H1 (cell line): ENCODE results near the gene RIPOR2. TPM values are rescaled to one million over a fixed set of nuclear protein-coding genes. Genes with fewer than 3 reads are reported as not detected.

Experiments used
- CTCF ChIA-PET: fragments of 300-600 bp; sonication (Branson Sonifier 250); formaldehyde crosslinking; loops from one replicate; lab custom pipeline; 2021; ENCODE audit not compliant: partially characterized antibody; lab: Charles Lee
- POLR2A ChIA-PET: fragments of 300-600 bp; sonication (Branson Sonifier 250); formaldehyde crosslinking; loops from one replicate; lab custom pipeline; 2021; ENCODE audit warnings: inconsistent platforms; ENCODE audit not compliant: partially characterized antibody; lab: Charles Lee
- DNase-seq, 2 experiments: peaks; one replicate each; pipeline versions ENCODE4 v3.0.0 to v3.0.0-alpha.2; 2010 to 2022; ENCODE audit warnings: low spot score in 2 of 2, low read depth in 1 of 2, mixed read lengths in 1 of 2
- FAIRE-seq: peaks from 2 replicates; lab custom pipeline; 2011; peaks lifted over from hg19 to GRCh38; lab: Jason Lieb, UNC
- H2AFZ ChIP-seq: 2 replicates; pipeline ENCODE4 v1.8.1; 2012; ENCODE audit warnings: low read length, inconsistent platforms
- H2AK5ac ChIP-seq: 2 replicates; pipeline ENCODE4 v1.6.1; 2013; ENCODE audit warnings: low read depth, low read length
- H2BK120ac ChIP-seq: replicated peaks from 2 replicates; pipeline ENCODE3; 2013; ENCODE audit warnings: low read depth, low read length, inconsistent platforms
- H2BK12ac ChIP-seq: 2 replicates; pipeline ENCODE4 v1.6.1; 2013; ENCODE audit warnings: low read depth, low read length
- H2BK15ac ChIP-seq: 2 replicates; pipeline ENCODE4 v1.6.1; 2013; ENCODE audit warnings: low read length
- H2BK20ac ChIP-seq: 2 replicates; pipeline ENCODE4 v1.6.1; 2013; ENCODE audit warnings: low read length
- H2BK5ac ChIP-seq: 2 replicates; pipeline ENCODE4 v1.6.1; 2013; ENCODE audit warnings: low read depth, low read length
- H3K14ac ChIP-seq: 2 replicates; pipeline ENCODE4 v1.6.1; 2013; ENCODE audit warnings: inconsistent platforms; ENCODE audit not compliant: insufficient read length
- H3K18ac ChIP-seq: 2 replicates; pipeline ENCODE4 v1.6.1; 2013; ENCODE audit warnings: low read length; ENCODE audit errors: extremely low read depth
- H3K23ac ChIP-seq: 2 replicates; pipeline ENCODE4 v1.6.1; 2013; ENCODE audit warnings: inconsistent platforms; ENCODE audit not compliant: insufficient read length
- H3K23me2 ChIP-seq: 2 replicates; pipeline ENCODE4 v1.6.1; 2013; ENCODE audit warnings: low read depth, low read length
- H3K27ac ChIP-seq: 2 replicates; pipeline ENCODE4 v1.6.1; 2011; ENCODE audit warnings: low read depth, low read length, inconsistent platforms
- H3K27me3 ChIP-seq, 4 experiments: replicated peaks in 1 of 4; 1 replicate in 1 of 4; 2 replicates in 3 of 4; pipeline versions ENCODE4 v1.6.1 to v1.8.1; 2011 to 2013; ENCODE audit warnings: low read length in 3 of 4, mild to moderate bottlenecking in 3 of 4, inconsistent platforms in 2 of 4, mixed read lengths in 2 of 4, moderate library complexity in 1 of 4; ENCODE audit not compliant: control insufficient read depth in 3 of 4, insufficient read depth in 3 of 4; ENCODE audit errors: extremely low read depth in 1 of 4
- H3K36me3 ChIP-seq, 4 experiments: 2 replicates each; pipeline versions ENCODE4 v1.6.1 to v1.8.1; 2011 to 2013; ENCODE audit warnings: mild to moderate bottlenecking in 4 of 4, low read length in 3 of 4, moderate library complexity in 2 of 4, control low read depth in 1 of 4, inconsistent platforms in 1 of 4; ENCODE audit not compliant: insufficient read depth in 4 of 4, control insufficient read depth in 2 of 4
- H3K4ac ChIP-seq: replicated peaks from 2 replicates; pipeline ENCODE3; 2013; ENCODE audit warnings: low read length, low read depth, mixed read lengths, inconsistent platforms; ENCODE audit not compliant: insufficient read length
- H3K4me1 ChIP-seq, 4 experiments: replicated peaks in 1 of 4; 1 replicate in 1 of 4; 2 replicates in 3 of 4; pipeline versions ENCODE4 v1.6.1 to v1.8.1; 2011 to 2013; ENCODE audit warnings: low read length in 3 of 4, inconsistent platforms in 2 of 4, mixed read lengths in 1 of 4; ENCODE audit not compliant: insufficient read depth in 4 of 4, control insufficient read depth in 3 of 4
- H3K4me2 ChIP-seq, 2 experiments: 2 replicates each; pipeline versions ENCODE4 v1.6.1 to v1.8.1; 2011 to 2013; ENCODE audit warnings: low read depth in 2 of 2, low read length in 2 of 2, control low read depth in 1 of 2, inconsistent platforms in 1 of 2, mild to moderate bottlenecking in 1 of 2; ENCODE audit not compliant: insufficient read depth in 1 of 2
- H3K4me3 ChIP-seq, 4 experiments: fragments of 200-600, 300-600 bp in 1 of 4; sonication (generic), shearing (Covaris generic), sonication (Bioruptor Twin) in 1 of 4; 2 replicates each; pipeline versions ENCODE4 v1.5.1 to v1.8.1; 2011 to 2016; ENCODE audit warnings: low read length in 4 of 4, low read depth in 3 of 4, control low read depth in 2 of 4, inconsistent platforms in 2 of 4, mild to moderate bottlenecking in 2 of 4, mixed read lengths in 1 of 4, moderate library complexity in 1 of 4; ENCODE audit not compliant: insufficient read depth in 2 of 4; ENCODE audit errors: extremely low read depth in 1 of 4
- H3K56ac ChIP-seq: replicated peaks from 2 replicates; pipeline ENCODE3; 2013; ENCODE audit warnings: low read depth, mild to moderate bottlenecking, mixed read lengths, low read length, inconsistent platforms; ENCODE audit not compliant: insufficient read length
- H3K79me1 ChIP-seq: 2 replicates; pipeline ENCODE4 v1.6.1; 2013; ENCODE audit warnings: low read depth, low read length, control low read depth
- H3K79me2 ChIP-seq, 2 experiments: 2 replicates each; pipeline versions ENCODE4 v1.6.1 to v1.8.1; 2012 to 2013; ENCODE audit warnings: low read length in 2 of 2, mild to moderate bottlenecking in 2 of 2, inconsistent platforms in 1 of 2; ENCODE audit not compliant: insufficient read depth in 2 of 2, control insufficient read depth in 1 of 2
- H3K9ac ChIP-seq, 4 experiments: replicated peaks in 1 of 4; 1 replicate in 1 of 4; 2 replicates in 3 of 4; pipeline versions ENCODE4 v1.6.1 to v1.8.1; 2011 to 2013; ENCODE audit warnings: low read depth in 3 of 4, low read length in 3 of 4, control low read depth in 2 of 4, mild to moderate bottlenecking in 2 of 4, moderate library complexity in 2 of 4, inconsistent platforms in 1 of 4; ENCODE audit errors: extremely low read depth in 1 of 4
- H3K9me3 ChIP-seq, 2 experiments: 2 replicates each; pipeline versions ENCODE4 v1.6.1 to v1.8.1; 2012 to 2013; ENCODE audit warnings: mild to moderate bottlenecking in 2 of 2, moderate library complexity in 2 of 2, control low read depth in 1 of 2, inconsistent platforms in 1 of 2, low read depth in 1 of 2, low read length in 1 of 2, mixed read lengths in 1 of 2; ENCODE audit not compliant: insufficient read depth in 2 of 2
- H4K20me1 ChIP-seq, 2 experiments: replicated peaks in 1 of 2; 2 replicates each; pipeline versions ENCODE3 to v1.8.1; 2011 to 2013; ENCODE audit warnings: inconsistent platforms in 2 of 2, low read length in 2 of 2, mild to moderate bottlenecking in 1 of 2; ENCODE audit not compliant: insufficient read depth in 2 of 2, control insufficient read depth in 1 of 2
- H4K5ac ChIP-seq: 2 replicates; pipeline ENCODE4 v1.6.1; 2013; ENCODE audit warnings: low read length, low read depth, mixed read lengths, inconsistent platforms; ENCODE audit not compliant: insufficient read length
- H4K8ac ChIP-seq: 2 replicates; pipeline ENCODE4 v1.8.0; 2013; ENCODE audit warnings: mild to moderate bottlenecking, moderate library complexity, low read length, inconsistent platforms; ENCODE audit not compliant: insufficient read depth; ENCODE audit errors: extremely low read depth
- H4K91ac ChIP-seq: replicated peaks from 2 replicates; pipeline ENCODE3; 2013; ENCODE audit warnings: low read length, mixed read lengths, inconsistent platforms; ENCODE audit not compliant: insufficient read length
- ASH2L ChIP-seq: fragments of 200-600, 300-600 bp; sonication (generic); IDR thresholded peaks from one replicate; pipeline ENCODE4 v1.7.1; 2017; ENCODE audit warnings: low read length
- BACH1 ChIP-seq: IDR thresholded peaks from 2 replicates; pipeline ENCODE4 v1.6.1; 2012; ENCODE audit warnings: low read length, improper control_type of control experiment
- BCL11A ChIP-seq, 2 experiments: IDR thresholded peaks; one replicate each; pipeline ENCODE4 v1.6.1; 2011; ENCODE audit warnings: low read depth in 2 of 2, low read length in 2 of 2, mild to moderate bottlenecking in 2 of 2
- CBX5 ChIP-seq: fragments of 300-800, 300-1000 bp; sonication (generic); IDR thresholded peaks from 2 replicates; pipeline ENCODE4 v1.7.1; 2016; ENCODE audit warnings: antibody characterized with exemption, low read length, low read depth
- CEBPB ChIP-seq: IDR thresholded peaks from 2 replicates; pipeline ENCODE4 v1.6.1; 2012; ENCODE audit warnings: low read depth, low read length
- CHD1 ChIP-seq: IDR thresholded peaks from 2 replicates; pipeline ENCODE4 v1.6.1; 2012; ENCODE audit warnings: low read depth, low read length, improper control_type of control experiment
- EGR1 ChIP-seq: IDR thresholded peaks from 2 replicates; pipeline ENCODE4 v1.6.1; 2011; ENCODE audit warnings: low read depth, low read length, borderline replicate concordance
- GABPA ChIP-seq: IDR thresholded peaks from 2 replicates; pipeline ENCODE4 v1.6.1; 2011; ENCODE audit warnings: mild to moderate bottlenecking, low read length, moderate library complexity, borderline replicate concordance; ENCODE audit not compliant: insufficient read depth
- HDAC6 ChIP-seq: IDR thresholded peaks from one replicate; pipeline ENCODE4 v1.7.1; 2012; ENCODE audit warnings: low read depth, mild to moderate bottlenecking, inconsistent platforms, low read length, moderate library complexity
- JUN ChIP-seq: IDR thresholded peaks from 2 replicates; pipeline ENCODE4 v1.6.1; 2011; ENCODE audit warnings: low read depth, mild to moderate bottlenecking, improper control_type of control experiment, low read length
- NANOG ChIP-seq: IDR thresholded peaks from 2 replicates; pipeline ENCODE4 v1.6.1; 2011; ENCODE audit warnings: low read length, low read depth, mild to moderate bottlenecking, inconsistent platforms; ENCODE audit not compliant: insufficient read depth, poor library complexity, severe bottlenecking
- RAD21 ChIP-seq, 2 experiments: IDR thresholded peaks in 1 of 2; conservative IDR thresholded peaks in 1 of 2; 2 replicates each; pipeline ENCODE4 v1.6.1; 2011; ENCODE audit warnings: low read depth in 2 of 2, low read length in 2 of 2, improper control_type of control experiment in 1 of 2, inconsistent platforms in 1 of 2, mild to moderate bottlenecking in 1 of 2, moderate library complexity in 1 of 2
- RBBP5 ChIP-seq: IDR thresholded peaks from 2 replicates; pipeline ENCODE4 v1.7.1; 2012; ENCODE audit warnings: low read depth, mild to moderate bottlenecking, inconsistent platforms, low read length, moderate library complexity, borderline replicate concordance
- RXRA ChIP-seq: IDR thresholded peaks from 2 replicates; pipeline ENCODE4 v1.6.1; 2011; ENCODE audit warnings: low read depth, mild to moderate bottlenecking, low read length, moderate library complexity; ENCODE audit not compliant: insufficient read depth
- SUZ12 ChIP-seq: fragments of 200-600 bp; sonication (generic); IDR thresholded peaks from 2 replicates; pipeline ENCODE4 v1.6.1; 2012; ENCODE audit warnings: mild to moderate bottlenecking, inconsistent platforms, low read length, moderate library complexity, mixed read lengths
- WGBS, 2 experiments: shearing (Covaris generic) in 1 of 2; methylation state at CpG; one replicate each; pipeline versions ENCODE4 v1.1.6 to v1.1.7; 2013 to 2015; ENCODE audit warnings: low lambda C conversion rate in 2 of 2, mixed read lengths in 2 of 2, inconsistent platforms in 1 of 2, low coverage in 1 of 2, missing lambda C conversion rate in 1 of 2; ENCODE audit not compliant: insufficient replicate concordance in 2 of 2, insufficient coverage in 1 of 2, insufficient read length in 1 of 2; ENCODE audit errors: extremely low coverage in 1 of 2, missing lambda C conversion rate in 1 of 2; 5-methylcytosine and 5-hydroxymethylcytosine counted together
- polyA plus RNA-seq, 7 experiments: library from polyadenylated mRNA; depleted of rRNA in 3 of 7; stranded (reverse) in 5 of 7; unstranded in 2 of 7; fragments of >200 nt in 5 of 7; fragments of 200-250 nt in 2 of 7; gene quantifications; 1 replicate in 5 of 7; 2 replicates in 1 of 7; 4 replicates in 1 of 7; pipeline versions ENCODE4 v1.2.1 to v1.2.3, GENCODE V29; 2011 to 2013; ENCODE audit warnings: missing spikeins in 2 of 7, mixed read lengths in 2 of 7
- total RNA-seq: library from RNA; stranded (reverse); fragmentation: NEBNext Ultra II Directional; extraction: Animal tissue kit (Norgen Biotek cat#: 25700); gene quantifications from 2 replicates; pipeline ENCODE4 v1.2.1, GENCODE V29; 2021

Gene RIPOR2
- total and polyA plus RNA-seq, 2 of the 8 experiments (the other 6 are each of a cell fraction or from before 2014, with no cell fraction given), result 16.7 to 45.6 TPM

DNA sequence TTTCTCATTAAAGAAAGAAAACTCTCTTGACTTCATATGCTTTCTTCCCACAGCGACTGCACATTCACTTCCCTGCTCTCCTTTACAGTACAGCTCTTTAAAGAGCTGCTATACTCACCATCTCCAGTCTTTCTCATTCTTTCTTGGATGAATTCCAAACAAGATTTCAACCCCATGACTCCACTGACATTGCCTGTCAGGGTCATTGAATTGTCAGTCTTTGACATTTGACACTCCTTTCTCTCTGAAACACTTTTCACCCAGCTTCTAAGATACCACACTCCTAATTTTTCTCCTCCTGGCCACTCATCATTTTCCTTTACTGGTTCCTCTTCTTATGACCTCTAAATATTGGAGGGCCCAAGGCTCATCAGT, 136.2 kb downstream of the RIPOR2 start:
- H4K91ac ChIP-seq, result no peak overlapping the region
- H2BK5ac ChIP-seq, result no peak overlapping the region
- no peak overlapping the region for H3K27ac ChIP-seq
- no peak overlapping the region for H3K18ac ChIP-seq
- H3K4ac ChIP-seq, result no peak overlapping the region
- no peaks in the 10 kb centered on the region for H3K27me3 ChIP-seq
- no peak overlapping the region for H3K4me2 ChIP-seq
- H3K79me2 ChIP-seq, result no peaks in the 10 kb centered on the region
- WGBS, 2 experiments, result 88% methylated on average over 1 of the region's 1 CpG; no CpG with 5 or more reads in 1 of the 2 experiments
- no peak overlapping the region for H3K23ac ChIP-seq
- no peak overlapping the region for H2BK12ac ChIP-seq
- no peak overlapping the region for H2AFZ ChIP-seq
- H3K23me2 ChIP-seq, result no peaks in the 10 kb centered on the region
- H3K79me1 ChIP-seq, result no peaks in the 10 kb centered on the region
- no peak overlapping the region for H2BK15ac ChIP-seq
- no peak overlapping the region for H3K56ac ChIP-seq
- POLR2A ChIA-PET, result no interaction called here
- H4K8ac ChIP-seq, result no peak overlapping the region
- H3K4me1 ChIP-seq, result peaks cover 0 to 5% (median 0%) of the 10 kb centered on the region in 4 experiments; a peak in 2 of 7 replicates
- H4K20me1 ChIP-seq, result no peaks in the 10 kb centered on the region
- no peak overlapping the region for H3K14ac ChIP-seq
- H3K9me3 ChIP-seq, result no peaks in the 10 kb centered on the region
- CTCF ChIA-PET, result interaction anchor here (0.8 to 1.9 kb wide), 4 partner anchors 13 to 271 kb away, joined by 3 to 5 read pairs (median 3); no protein-coding TSS in a partner anchor
- H4K5ac ChIP-seq, result no peak overlapping the region
- no peak overlapping the region for H2BK20ac ChIP-seq
- FAIRE-seq (no peak), DNase-seq (no peak)
- H2BK120ac ChIP-seq, result no peak overlapping the region
- H2AK5ac ChIP-seq, result no peak overlapping the region
- H3K36me3 ChIP-seq, result no peaks in the 10 kb centered on the region
- no peak overlapping the region for H3K9ac ChIP-seq
- H3K4me3 ChIP-seq, result no peak overlapping the region
- TF ChIP-seq JUN (no peak), CHD1 (no peak), NANOG (no peak), BACH1 (no peak), ASH2L (no peak), RXRA (no peak), CBX5 (no peak), HDAC6 (no peak), SUZ12 (no peak), RAD21 (IDR thresholded peaks at IDR 0.05 in 1 of 2, conservative IDR thresholded peaks at IDR 0.05 in 1 of 2; ENCODE audit: low read depth in 2 of 2, low read length in 2 of 2) (no peak), RBBP5 (no peak), GABPA (no peak), EGR1 (no peak), BCL11A (IDR thresholded peaks at IDR 0.05; ENCODE audit: low read depth in 2 of 2, low read length in 2 of 2) (no peak), CEBPB (no peak)
